Neural crest cell (in vitro differentiated cells): ENCODE measurements around the gene MYH9. TPM values are rescaled to one million over a fixed set of nuclear protein-coding genes. Genes with fewer than 3 reads are reported as not detected.

Experiments used
- DNase-seq: peaks from one replicate; pipeline ENCODE4 v3.0.0; 2021; ENCODE audit warnings: low read depth, mixed read lengths, low spot score
- H3K27ac Mint-ChIP-seq: one replicate; pipeline ENCODE4 v1.8.0; 2021; ENCODE audit warnings: mild to moderate bottlenecking, mixed read lengths; ENCODE audit not compliant: unreplicated experiment
- H3K27me3 Mint-ChIP-seq: 2 replicates; pipeline ENCODE4 v1.8.0; 2021; ENCODE audit warnings: low read depth, mild to moderate bottlenecking, mixed read lengths
- H3K36me3 Mint-ChIP-seq: 2 replicates; pipeline ENCODE4 v1.8.0; 2021; ENCODE audit warnings: low read depth, mild to moderate bottlenecking, mixed read lengths
- H3K4me1 Mint-ChIP-seq: 2 replicates; pipeline ENCODE4 v1.8.0; 2021; ENCODE audit warnings: mixed read lengths
- H3K4me3 Mint-ChIP-seq: one replicate; pipeline ENCODE4 v1.8.0; 2021; ENCODE audit warnings: mild to moderate bottlenecking, mixed read lengths
- H3K9me3 Mint-ChIP-seq: 2 replicates; pipeline ENCODE4 v1.8.0; 2021; ENCODE audit warnings: mixed read lengths
- CTCF ChIP-seq: fragments of 200-600 bp; sonication (generic); conservative IDR thresholded peaks from 2 replicates; pipeline ENCODE4 v1.5.0; 2021; ENCODE audit warnings: antibody characterized with exemption, mild to moderate bottlenecking
- total RNA-seq: library from RNA; stranded (reverse); gene quantifications from 2 replicates; pipeline ENCODE4 v1.2.1, GENCODE V29; 2021

The MYH9 gene
- total RNA-seq, 1 donor from 2014 or later = 160 TPM

DNA sequence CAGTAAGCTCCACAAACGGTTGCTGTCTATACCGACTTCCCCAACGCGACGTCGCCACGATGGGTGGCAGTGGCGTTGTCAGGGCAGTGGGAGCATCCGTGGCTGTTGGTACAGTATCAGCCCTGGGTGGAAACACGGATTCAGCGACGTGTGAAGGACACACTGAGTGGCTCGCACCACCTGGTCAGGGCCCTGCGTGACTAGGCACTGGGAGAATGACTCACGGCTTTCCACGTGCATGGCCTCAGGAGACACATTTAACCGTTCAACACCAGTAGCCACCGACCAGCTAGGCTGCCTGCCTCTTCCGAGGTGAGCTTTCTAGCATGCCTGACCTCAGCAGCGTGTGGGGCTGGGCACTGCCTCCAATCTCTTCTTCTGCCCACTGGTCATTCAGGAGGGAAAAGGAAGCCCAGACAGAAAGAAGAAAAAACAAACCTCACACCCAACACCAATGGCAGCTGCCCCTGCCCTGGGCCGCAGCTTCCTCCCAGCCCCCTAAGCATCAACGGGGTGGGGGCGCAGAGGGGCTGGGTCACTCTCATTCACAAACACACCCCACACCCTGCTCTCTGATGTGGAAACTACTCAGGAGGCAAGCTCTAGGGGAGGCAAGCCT is 59.0 kb downstream of the MYH9 start:
- Mint-ChIP-seq H3K27me3 (no peaks in the 10 kb centered on the region), H3K9me3 (no peaks in the 10 kb centered on the region), H3K36me3 (peaks cover 8% of the 10 kb centered on the region), H3K27ac (peak overlapping the region; percentile 87), H3K4me1 (peaks cover 66% of the 10 kb centered on the region), H3K4me3 (no peak overlapping the region)
- no peak for TF ChIP-seq CTCF
- no peak for DNase-seq

DNA sequence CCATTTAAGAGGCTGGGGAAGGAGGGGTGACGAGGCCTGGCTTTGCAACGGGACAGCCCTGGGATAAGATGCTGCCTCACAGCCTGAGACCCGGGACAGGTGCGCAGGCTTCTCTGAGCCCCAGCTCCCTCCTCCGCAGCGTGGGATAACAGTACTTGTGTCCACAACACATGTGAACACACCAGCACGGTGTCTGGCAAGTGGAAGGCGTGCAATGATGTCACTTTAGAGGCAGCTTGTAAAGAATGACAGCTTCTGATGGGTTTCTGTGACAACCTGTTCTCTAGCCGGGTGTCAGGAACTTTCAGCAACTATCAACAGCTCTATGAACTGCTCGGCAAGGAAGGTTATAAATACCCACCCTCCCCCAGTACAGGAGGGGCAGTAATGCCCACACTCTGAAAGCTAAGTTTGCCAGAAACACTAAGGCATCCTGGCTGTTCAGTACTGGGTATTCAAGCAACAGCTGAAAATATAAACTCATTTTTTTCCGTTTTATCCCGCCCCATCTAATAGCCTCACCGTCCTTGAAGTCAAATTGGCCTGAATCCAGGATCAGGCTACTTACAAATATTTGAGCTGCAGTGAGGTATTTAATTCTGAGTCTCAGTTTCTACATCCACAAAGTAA is 59.7 kb downstream of the MYH9 start:
- no peak for TF ChIP-seq CTCF
- Mint-ChIP-seq H3K36me3 (peaks cover 8% of the 10 kb centered on the region), H3K4me1 (peaks cover 59% of the 10 kb centered on the region), H3K4me3 (no peak overlapping the region), H3K27ac (no peak overlapping the region), H3K27me3 (no peaks in the 10 kb centered on the region), H3K9me3 (no peaks in the 10 kb centered on the region)
- DNase-seq = no peak

- peak overlapping the region; percentile 46 for H3K27ac Mint-ChIP-seq
- no peaks in the 10 kb centered on the region for H3K9me3 Mint-ChIP-seq
- H3K36me3 Mint-ChIP-seq = peaks cover 8% of the 10 kb centered on the region
- no peak overlapping the region for H3K4me3 Mint-ChIP-seq
- H3K27me3 Mint-ChIP-seq = no peaks in the 10 kb centered on the region
- DNase-seq = no peak
- no peak for TF ChIP-seq CTCF
- peaks cover 43% of the 10 kb centered on the region for H3K4me1 Mint-ChIP-seq
Observed at GRCh38 chr22:36326178-36327161, 61.3 kb downstream of the MYH9 start.

DNA sequence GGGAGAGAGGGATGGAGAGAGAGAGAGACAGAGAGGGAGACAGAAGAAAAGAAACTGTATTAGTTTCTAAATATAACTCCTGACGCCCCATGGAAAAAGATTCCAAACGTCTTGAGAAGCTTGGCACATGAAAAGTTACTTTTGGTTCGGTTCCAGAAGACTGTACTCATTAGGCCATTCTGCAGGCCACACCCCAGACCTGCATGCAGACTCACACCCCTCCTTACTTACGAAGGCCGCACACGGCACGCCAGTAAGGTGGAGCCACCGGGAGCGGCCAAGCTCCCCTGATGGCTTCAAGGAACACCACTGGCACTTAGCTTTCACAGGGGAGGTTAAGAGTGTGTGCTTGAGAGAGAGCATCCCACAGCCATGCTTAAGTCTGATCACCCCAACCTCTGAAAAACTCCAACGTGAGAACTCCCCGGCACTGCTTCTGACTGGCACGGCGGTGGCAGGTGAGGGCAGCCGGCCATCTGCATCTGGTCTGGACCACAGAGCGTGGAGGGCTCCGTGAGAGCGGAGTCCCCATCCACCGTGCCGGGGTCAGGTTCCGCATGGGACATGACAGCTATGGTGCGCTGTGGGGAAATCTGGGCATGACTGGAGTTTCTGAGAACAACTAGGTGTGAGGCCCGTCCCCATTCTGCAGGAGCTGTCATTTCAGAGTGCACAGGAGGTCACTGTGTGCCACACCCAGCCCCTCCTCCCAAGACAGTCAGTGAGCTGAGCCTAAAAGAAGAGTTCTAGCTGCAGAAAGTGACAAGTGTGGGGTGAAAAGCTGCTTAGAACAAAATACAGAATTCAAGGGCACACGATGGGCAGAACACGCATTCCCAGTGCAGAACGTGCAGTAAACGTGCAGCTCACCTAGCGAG is 62.4 kb downstream of the MYH9 start:
- DNase-seq = no peak
- H3K36me3 Mint-ChIP-seq = peaks cover 8% of the 10 kb centered on the region
- no peak overlapping the region for H3K4me3 Mint-ChIP-seq
- H3K27ac Mint-ChIP-seq = no peak overlapping the region
- H3K4me1 Mint-ChIP-seq = peaks cover 32% of the 10 kb centered on the region
- TF ChIP-seq CTCF = no peak
- no peaks in the 10 kb centered on the region for H3K9me3 Mint-ChIP-seq
- H3K27me3 Mint-ChIP-seq = no peaks in the 10 kb centered on the region

GRCh38 chr22:36324414-36324813 is 63.4 kb downstream of the MYH9 start:
- no peaks in the 10 kb centered on the region for H3K27me3 Mint-ChIP-seq
- peak overlapping the region; percentile 70 for H3K27ac Mint-ChIP-seq
- no peak overlapping the region for H3K4me3 Mint-ChIP-seq
- H3K36me3 Mint-ChIP-seq = peaks cover 8% of the 10 kb centered on the region
- no peaks in the 10 kb centered on the region for H3K9me3 Mint-ChIP-seq
- H3K4me1 Mint-ChIP-seq = peaks cover 22% of the 10 kb centered on the region
- no peak for TF ChIP-seq CTCF
- DNase-seq = no peak
